HepG2 (cell line): ENCODE measurements around the gene TALDO1. TPM values are rescaled to one million over a fixed set of nuclear protein-coding genes. Genes with fewer than 3 reads are reported as not detected.

Experiments used
- ATAC-seq: fragments of 200-7000 bp; cut with Tn5 transposase; 3 replicates; pipeline ENCODE4 v1.9.1; 2020; ENCODE audit warnings: mild to moderate bottlenecking, moderate library complexity
- BruUV-seq: library from RNA; stranded (reverse); fragments of 400-500 nt; replicated peaks from 2 replicates; lab custom pipeline; 2021; lab: Mats Ljungman, UMichigan
- CTCF ChIA-PET: fragments of 300-600 bp; formaldehyde crosslinking; extraction: SDS; loops from one replicate; lab custom pipeline; 2021; ENCODE audit warnings: low total read pairs, inconsistent platforms, low intra/inter-chr PET ratio; lab: Yijun Ruan, JAX
- POLR2A ChIA-PET: fragments of 350-600 bp; sonication (Branson Sonifier 250); formaldehyde crosslinking; loops from one replicate; lab custom pipeline; 2020; ENCODE audit warnings: antibody characterized with exemption, inconsistent platforms; lab: Yijun Ruan, JAX
- DNase-seq: peaks from one replicate; pipeline ENCODE4 v3.0.0-alpha.2; 2015; ENCODE audit warnings: low spot score
- FAIRE-seq: peaks from 3 replicates; lab custom pipeline; 2011; peaks lifted over from hg19 to GRCh38; lab: Jason Lieb, UNC
- H2AFZ ChIP-seq: one replicate; pipeline ENCODE4 v1.6.1; 2011; ENCODE audit warnings: low read length, inconsistent platforms
- H3K27ac ChIP-seq: fragments of 300-600 bp; 3 replicates; pipeline ENCODE4 v1.8.0; 2011; ENCODE audit warnings: mixed run types, mild to moderate bottlenecking, mixed read lengths, low read length, inconsistent platforms; ENCODE audit not compliant: insufficient read depth; ENCODE audit errors: extremely low read length
- H3K27me3 ChIP-seq, 2 experiments: fragments of 200-600 bp in 1 of 2; 2 replicates in 1 of 2; 3 replicates in 1 of 2; pipeline versions ENCODE4 v1.6.0 to v1.8.0; 2011; ENCODE audit warnings: low read length in 2 of 2, mild to moderate bottlenecking in 2 of 2, moderate library complexity in 2 of 2, inconsistent platforms in 1 of 2; ENCODE audit not compliant: insufficient read depth in 2 of 2, control insufficient read depth in 1 of 2
- H3K36me3 ChIP-seq, 2 experiments: fragments of 200-600 bp in 1 of 2; replicated peaks in 1 of 2; 2 replicates in 1 of 2; 3 replicates in 1 of 2; pipeline versions ENCODE4 v1.5.1 to v1.8.0; 2011; ENCODE audit warnings: low read length in 2 of 2, inconsistent platforms in 1 of 2; ENCODE audit not compliant: insufficient read depth in 2 of 2, control insufficient read depth in 1 of 2
- H3K4me1 ChIP-seq: 2 replicates; pipeline ENCODE4 v1.5.1; 2012; ENCODE audit warnings: low read length, inconsistent platforms; ENCODE audit not compliant: insufficient read depth
- H3K4me2 ChIP-seq: 2 replicates; pipeline ENCODE4 v1.6.0; 2011; ENCODE audit warnings: low read depth, low read length, inconsistent platforms
- H3K4me3 ChIP-seq, 3 experiments: fragments of 200-600 bp in 1 of 3; sonication (generic), shearing (Covaris generic) in 1 of 3; replicated peaks in 1 of 3; 2 replicates each; pipeline ENCODE4 v1.5.1; 2011 to 2016; ENCODE audit warnings: low read length in 3 of 3, inconsistent platforms in 2 of 3, low read depth in 2 of 3, mild to moderate bottlenecking in 2 of 3, control low read depth in 1 of 3, mixed read lengths in 1 of 3; ENCODE audit not compliant: insufficient read depth in 1 of 3
- H3K79me2 ChIP-seq: one replicate; pipeline ENCODE4 v1.6.1; 2011; ENCODE audit warnings: low read length, inconsistent platforms; ENCODE audit not compliant: insufficient read depth
- H3K9ac ChIP-seq: 2 replicates; pipeline ENCODE4 v1.6.0; 2011; ENCODE audit warnings: mild to moderate bottlenecking, low read depth, low read length, inconsistent platforms; ENCODE audit not compliant: insufficient read depth
- H3K9me3 ChIP-seq: 2 replicates; pipeline ENCODE4 v1.5.1; 2012; ENCODE audit warnings: mild to moderate bottlenecking, low read length
- H4K20me1 ChIP-seq: 2 replicates; pipeline ENCODE4 v1.6.0; 2011; ENCODE audit warnings: inconsistent platforms, mild to moderate bottlenecking, low read length, moderate library complexity; ENCODE audit not compliant: insufficient read depth
- CAMTA2 ChIP-seq: sonication (generic); formaldehyde crosslinking; IDR thresholded peaks from 2 replicates; pipeline ENCODE4 v1.4.0; 2020; ENCODE audit warnings: mild to moderate bottlenecking, missing genetic modification reagents, borderline replicate concordance
- DMTF1 ChIP-seq: sonication (generic); formaldehyde crosslinking; IDR thresholded peaks from 2 replicates; pipeline ENCODE4 v1.4.0; 2020; ENCODE audit warnings: mild to moderate bottlenecking, missing genetic modification reagents
- EP300 ChIP-seq, 3 experiments: sonication (generic) in 1 of 3; formaldehyde crosslinking in 1 of 3; IDR thresholded peaks; 2 replicates each; pipeline versions ENCODE4 v1.5.1 to v1.6.1; 2011 to 2020; ENCODE audit warnings: low read depth in 2 of 3, low read length in 2 of 3, borderline replicate concordance in 1 of 3, improper control_type of control experiment in 1 of 3, mild to moderate bottlenecking in 1 of 3, missing genetic modification reagents in 1 of 3, moderate library complexity in 1 of 3
- GMEB2 ChIP-seq: IDR thresholded peaks from 2 replicates; pipeline ENCODE4 v1.6.1; 2016; ENCODE audit warnings: missing biosample characterization, missing genetic modification reagents, low read depth
- HNRNPL ChIP-seq: fragments of 200-400 bp; formaldehyde crosslinking; IDR thresholded peaks from 2 replicates; pipeline ENCODE4 v1.6.1; 2017; ENCODE audit warnings: mild to moderate bottlenecking, low read depth, low read length
- HOXA7 ChIP-seq: sonication (generic); formaldehyde crosslinking; IDR thresholded peaks from 2 replicates; pipeline ENCODE4 v1.8.1; 2022; ENCODE audit warnings: mild to moderate bottlenecking, missing genetic modification reagents, moderate library complexity
- IKZF1 ChIP-seq: fragments of 450-650 bp; IDR thresholded peaks from 2 replicates; pipeline ENCODE4 v1.7.1; 2016
- MAX ChIP-seq: IDR thresholded peaks from 2 replicates; pipeline ENCODE4 v1.6.1; 2012; ENCODE audit warnings: inconsistent platforms
- MTA3 ChIP-seq: sonication (generic); formaldehyde crosslinking; IDR thresholded peaks from 2 replicates; pipeline ENCODE4 v1.4.0; 2020; ENCODE audit warnings: missing genetic modification reagents
- NFIC ChIP-seq: IDR thresholded peaks from 2 replicates; pipeline ENCODE4 v1.6.1; 2012; ENCODE audit warnings: mild to moderate bottlenecking, low read length, inconsistent platforms
- PPARG ChIP-seq: conservative IDR thresholded peaks from 2 replicates; pipeline ENCODE4 v1.6.1; 2016; ENCODE audit warnings: missing biosample characterization, missing genetic modification reagents
- STAG1 ChIP-seq: sonication (generic); formaldehyde crosslinking; IDR thresholded peaks from 2 replicates; pipeline ENCODE4 v1.4.0; 2020; ENCODE audit warnings: missing genetic modification reagents
- TGIF2 ChIP-seq: IDR thresholded peaks from 2 replicates; pipeline ENCODE4 v1.6.1; 2016; ENCODE audit warnings: control low read depth, missing compliant biosample characterization
- ZNF263 ChIP-seq: sonication (generic); formaldehyde crosslinking; IDR thresholded peaks from 2 replicates; pipeline ENCODE4 v1.4.0; 2020; ENCODE audit warnings: missing genetic modification reagents
- ZNF280B ChIP-seq: sonication (generic); formaldehyde crosslinking; IDR thresholded peaks from 2 replicates; pipeline ENCODE4 v1.5.0; 2020; ENCODE audit warnings: missing genetic modification reagents, mild to moderate bottlenecking, borderline replicate concordance
- ZNF282 ChIP-seq: fragments of 450-650 bp; IDR thresholded peaks from 2 replicates; pipeline ENCODE4 v1.6.1; 2018; ENCODE audit not compliant: partially characterized antibody
- ZNF780A ChIP-seq: sonication (generic); formaldehyde crosslinking; IDR thresholded peaks from 2 replicates; pipeline ENCODE4 v1.8.0; 2022; ENCODE audit warnings: mild to moderate bottlenecking, missing genetic modification reagents, moderate library complexity
- WGBS: methylation state at CpG from one replicate; pipeline ENCODE4 v1.1.6; 2017; ENCODE audit warnings: low lambda C conversion rate; 5-methylcytosine and 5-hydroxymethylcytosine counted together
- in situ Hi-C: cut with HindIII; loops from 2 replicates; pipeline ENCODE4 v1.10.0; 2017; ENCODE audit warnings: low pct_unique_long_range_greater_than_20kb; ENCODE audit not compliant: extremely low pct_ligation_motif_present
- intact Hi-C: fragments of 100-400 bp; cut with micrococcal nuclease; formaldehyde crosslinking; loops from one replicate; pipeline ENCODE4 v1.10.0; 2022; ENCODE audit not compliant: unreplicated experiment
- polyA plus RNA-seq, 8 experiments: library from polyadenylated mRNA; depleted of rRNA in 3 of 8; stranded (reverse) in 7 of 8; unstranded in 1 of 8; fragments of >200 nt; fragmentation: Illumina TruSeq in 4 of 8; extraction: Trizol in 4 of 8; gene quantifications; 2 replicates each; pipeline versions ENCODE4 v1.2.1 to v1.2.3, GENCODE V29; 2011 to 2016; ENCODE audit warnings: low read depth in 4 of 8, missing spikeins in 1 of 8, mixed read lengths in 1 of 8; ENCODE audit not compliant: insufficient read depth in 1 of 8
- total RNA-seq, 5 experiments: library from RNA; depleted of rRNA; stranded (reverse); fragments of >200 nt; fragmentation: Illumina TruSeq; extraction: Trizol; gene quantifications; 2 replicates each; pipeline ENCODE4 v1.2.3, GENCODE V29; 2016; ENCODE audit warnings: low read depth in 1 of 5
- TF ChIP-seq, protein P1 (sequence below): sonication (generic); formaldehyde crosslinking; IDR thresholded peaks from 2 replicates; pipeline ENCODE4 v1.8.0; 2023; ENCODE audit warnings: mild to moderate bottlenecking, missing genetic modification reagents

The TALDO1 gene
- total and polyA plus RNA-seq, 2 of the 13 experiments (the other 11 are each of a cell fraction or from before 2014, with no cell fraction given): 107 to 240 TPM

- H3K36me3 ChIP-seq: peaks cover 21 to 69% of the 10 kb centered on the region in 2 experiments
- BruUV-seq: no TSS peak
- intact Hi-C loops: loop anchor here (2.0 kb wide), 1 partner anchor 34 kb away; no protein-coding TSS in a partner anchor
- no peak overlapping the region for H3K4me3 ChIP-seq
- no peak overlapping the region for H3K4me2 ChIP-seq
- in situ Hi-C loops: no loop called here
- H3K9me3 ChIP-seq: no peaks in the 10 kb centered on the region
- no peak overlapping the region for H2AFZ ChIP-seq
- no peak overlapping the region for H3K9ac ChIP-seq
- 85% methylated on average over 5 of the region's 10 CpGs for WGBS
- no peak for FAIRE-seq
- ATAC-seq: peak; percentile 32
- H3K79me2 ChIP-seq: no peaks in the 10 kb centered on the region
- no peaks in the 10 kb centered on the region for H3K4me1 ChIP-seq
- no peak for DNase-seq
- H3K27me3 ChIP-seq: no peaks in the 10 kb centered on the region
- ChIA-PET CTCF (no interaction called here), POLR2A (no interaction called here)
- no peak overlapping the region for H3K27ac ChIP-seq
- peaks cover 9% of the 10 kb centered on the region; the same call in 1 of the 2 replicates for H4K20me1 ChIP-seq
- TF ChIP-seq HNRNPL (0 out of 2 replicates have a peak, but pooled peaks have one; percentile 50), HOXA7 (CRISPR knock-in tag) (no peak), ZNF282 (no peak), MTA3 (no peak), CAMTA2 (CRISPR knock-in tag) (no peak), MAX (peak; percentile 22; the same call in 1 of the 2 replicates), IKZF1 (no peak), TGIF2 (CRISPR knock-in tag) (no peak), EP300 (IDR thresholded peaks at IDR 0.05; ENCODE audit: low read depth in 2 of 2, low read length in 2 of 2) (no peak), EP300 (CRISPR knock-in tag; IDR thresholded peaks at IDR 0.05; ENCODE audit: borderline replicate concordance) (no peak), GMEB2 (CRISPR knock-in tag) (no peak), ZNF280B (CRISPR knock-in tag) (0 out of 2 replicates have a peak, but pooled peaks have one; percentile 20), PPARG (no peak), ZNF780A (CRISPR knock-in tag) (no peak), ZNF263 (CRISPR knock-in tag) (no peak), STAG1 (CRISPR knock-in tag) (peak; percentile 20; the same call in 1 of the 2 replicates), DMTF1 (CRISPR knock-in tag) (no peak), NFIC (no peak)
- TF ChIP-seq, protein P1, sequence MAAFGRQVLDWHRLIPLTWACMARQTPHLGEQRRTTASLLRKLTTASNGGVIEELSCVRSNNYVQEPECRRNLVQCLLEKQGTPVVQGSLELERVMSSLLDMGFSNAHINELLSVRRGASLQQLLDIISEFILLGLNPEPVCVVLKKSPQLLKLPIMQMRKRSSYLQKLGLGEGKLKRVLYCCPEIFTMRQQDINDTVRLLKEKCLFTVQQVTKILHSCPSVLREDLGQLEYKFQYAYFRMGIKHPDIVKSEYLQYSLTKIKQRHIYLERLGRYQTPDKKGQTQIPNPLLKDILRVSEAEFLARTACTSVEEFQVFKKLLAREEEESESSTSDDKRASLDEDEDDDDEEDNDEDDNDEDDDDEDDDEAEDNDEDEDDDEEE (CRISPR knock-in tag): no peak
Measured at GRCh38 chr11:762421-763072, 15.3 kb downstream of the TALDO1 start.
